ENCODE data around the gene TSEN2.
"Not testable (repeated sequence)": the region's sequence is repeated elsewhere in the genome, so short reads cannot be mapped to it uniquely, and the experiment has no call there.

The TSEN2 gene

DNA sequence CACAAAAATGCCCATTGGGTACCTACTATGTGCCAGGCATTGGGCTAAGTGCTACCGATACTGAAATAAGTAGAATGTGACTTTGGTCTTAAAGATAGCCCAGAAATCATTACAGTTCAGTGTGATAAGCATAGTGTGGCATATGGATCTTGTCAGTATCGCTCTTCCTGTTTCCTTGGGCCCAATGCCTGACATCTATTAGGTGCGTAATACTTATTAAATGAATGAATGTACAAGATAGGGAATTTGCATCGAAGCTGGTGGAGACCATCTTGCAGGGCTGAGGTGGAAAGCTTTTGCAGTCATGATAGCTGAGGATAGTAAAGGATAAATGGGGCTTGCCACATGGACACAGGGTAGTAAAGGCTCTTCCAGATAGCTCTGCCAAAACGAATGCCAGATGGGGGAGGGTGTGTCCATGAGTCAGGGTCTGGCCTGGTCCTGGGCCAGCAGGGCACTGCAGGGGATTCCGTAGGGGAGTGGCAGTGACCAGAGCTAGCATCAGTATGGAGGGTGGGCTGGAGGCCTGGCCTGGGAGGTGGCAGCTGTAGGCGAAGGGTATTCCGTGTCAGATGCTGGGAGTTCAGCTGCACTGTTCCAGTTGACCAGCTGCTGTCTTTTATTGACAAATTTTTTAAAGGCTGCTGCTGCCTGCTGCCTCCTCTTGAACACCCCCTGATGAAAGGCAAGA lies 23.5 kb downstream of the TSEN2 start:
- DNase-seq, result no peak

DNA sequence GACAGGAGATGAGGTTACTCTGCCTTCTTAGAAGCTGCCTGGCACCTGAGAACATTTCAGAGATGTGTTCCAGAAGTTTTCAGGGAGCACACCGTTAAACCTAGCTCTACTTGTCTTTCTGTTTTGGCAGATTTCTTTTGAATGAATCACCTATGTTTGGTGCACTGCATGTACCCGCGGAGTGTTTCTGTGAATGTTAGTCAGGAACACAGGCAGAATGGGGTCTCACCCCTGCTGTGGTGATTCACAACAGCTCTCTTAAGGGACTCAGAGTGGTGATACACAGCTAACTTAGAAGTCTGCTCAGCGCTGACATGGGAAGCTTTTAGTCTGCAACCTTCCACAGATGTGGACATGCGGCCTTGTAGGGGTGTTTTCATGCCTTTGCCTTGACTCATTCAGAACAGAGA lies 24.0 kb downstream of the TSEN2 start:
- no peak for DNase-seq

GRCh38 chr3:12509466-12509865 lies 25.2 kb downstream of the TSEN2 start:
- DNase-seq, result no peak

DNA sequence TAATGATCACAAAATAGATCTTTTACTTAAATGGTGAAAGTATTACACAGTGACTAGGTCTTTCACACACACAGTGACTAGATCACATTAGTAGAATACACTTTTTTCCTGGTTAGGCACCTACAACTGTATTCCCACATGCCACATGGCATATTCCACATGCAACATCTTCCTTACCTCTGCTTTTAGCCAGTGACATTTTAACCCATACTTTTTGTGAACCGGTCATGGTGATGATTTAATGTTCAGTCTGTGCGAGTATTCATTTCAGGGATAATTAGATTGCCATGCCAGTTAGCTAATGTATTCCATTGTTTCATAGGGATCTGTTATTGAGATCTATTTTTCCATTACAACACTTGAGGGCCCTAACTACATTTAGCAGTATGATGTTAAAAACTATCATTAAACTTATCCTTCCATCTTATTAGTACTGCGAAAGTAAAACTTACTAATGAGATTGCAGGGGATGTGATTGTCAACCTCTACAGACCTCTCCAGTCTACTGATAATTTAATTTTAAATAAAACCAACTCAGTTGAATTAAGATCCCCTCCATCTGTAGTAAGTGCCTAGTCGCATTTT lies 28.3 kb downstream of the TSEN2 start:
- no peak for DNase-seq

DNA sequence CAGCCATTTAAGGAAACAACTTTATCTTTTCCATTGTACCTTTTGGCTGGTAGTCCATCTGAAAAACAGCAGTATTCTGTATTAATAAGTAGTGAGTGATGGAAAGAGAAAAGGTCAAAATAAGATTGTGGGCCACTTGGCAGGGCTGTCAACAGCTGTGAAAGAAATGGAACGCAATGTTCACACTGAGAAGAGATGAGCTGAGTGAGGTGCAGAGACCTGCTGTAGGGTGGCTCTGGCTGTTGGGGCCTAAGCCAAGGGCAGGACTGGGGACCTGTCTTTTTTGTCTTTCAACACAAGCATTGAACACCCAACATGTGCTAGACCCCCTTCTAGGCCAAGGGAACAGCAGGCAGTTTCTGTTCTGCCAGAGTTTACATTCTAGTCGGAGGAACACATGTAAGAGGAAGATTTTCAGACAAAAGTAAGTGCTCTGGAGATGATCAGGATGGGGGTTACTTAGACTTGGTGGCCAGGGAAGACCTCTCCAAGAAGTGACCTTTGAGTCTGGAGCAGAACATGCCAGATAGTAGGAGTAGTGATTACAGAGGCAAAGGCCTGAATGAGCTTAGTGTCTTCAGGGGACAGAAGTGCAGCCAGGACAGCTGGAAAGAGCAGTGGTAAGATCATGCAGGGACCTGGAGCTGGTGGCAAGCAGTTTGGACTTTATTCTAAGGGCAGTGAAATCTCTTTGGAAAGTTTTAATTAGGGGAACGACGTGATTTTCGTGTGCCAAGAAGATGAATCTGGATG lies 29.6 kb downstream of the TSEN2 start:
- DNase-seq, result no peak

GRCh38 chr3:12515631-12516030 lies 31.4 kb downstream of the TSEN2 start:
- no peak for DNase-seq

DNA sequence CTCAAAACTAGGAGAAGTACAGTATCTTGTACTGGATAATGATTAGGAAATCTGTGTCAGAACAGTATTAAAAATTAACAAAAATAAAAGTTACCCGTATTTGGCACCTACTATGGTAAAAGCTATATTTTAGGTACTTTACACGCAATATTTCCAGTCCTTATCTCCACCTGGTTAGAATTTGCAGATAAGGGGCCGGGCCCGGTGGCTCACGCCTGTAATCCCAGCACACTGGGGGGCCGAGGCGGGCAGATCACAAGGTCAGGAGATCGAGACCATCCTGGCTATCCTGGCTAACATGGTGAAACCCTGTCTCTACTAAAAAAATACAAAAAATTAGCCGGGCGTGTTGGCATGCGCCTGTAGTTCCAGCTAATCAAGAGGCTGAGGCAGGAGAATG lies 32.6 kb downstream of the TSEN2 start:
- no peak for DNase-seq

DNA sequence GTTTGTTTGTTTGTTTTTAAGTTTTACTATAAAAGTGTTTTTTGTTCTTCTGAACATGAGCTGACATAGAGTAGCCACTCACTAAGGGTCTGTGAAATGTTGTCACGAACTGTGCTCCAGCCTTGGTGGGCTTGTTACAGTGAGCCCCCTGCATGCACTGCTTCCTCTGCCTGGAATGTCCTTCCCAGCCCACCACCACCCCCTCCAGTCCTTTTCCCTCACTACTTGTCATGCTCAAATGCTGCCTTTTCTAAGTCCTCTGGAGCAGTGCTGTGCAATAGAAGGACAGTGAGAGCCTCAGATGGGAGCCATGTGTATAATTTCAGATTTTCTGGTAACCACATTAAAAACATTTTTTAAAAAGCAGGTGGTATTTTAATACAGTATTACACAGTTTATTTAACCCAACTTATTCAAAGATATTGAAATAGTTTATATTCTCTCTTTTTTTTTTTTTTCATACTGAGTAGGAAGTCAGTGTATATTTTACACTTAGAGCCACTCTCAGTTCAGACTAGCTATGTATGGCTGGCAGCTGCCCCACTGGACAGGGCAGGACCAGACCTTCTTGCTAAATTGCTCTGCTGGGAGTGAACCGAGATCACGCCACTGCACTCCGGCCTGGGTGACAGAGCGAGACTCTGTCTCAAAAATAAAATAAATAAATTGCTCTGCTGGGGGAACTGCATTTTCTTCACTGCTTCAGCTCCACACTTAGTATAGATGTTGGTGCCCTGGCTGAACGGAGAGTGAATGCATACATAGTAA lies 34.2 kb downstream of the TSEN2 start:
- DNase-seq, result no peak

GRCh38 chr3:12521010-12521409 lies 36.7 kb downstream of the TSEN2 start:
- no peak for DNase-seq

- no peak for DNase-seq
These were observed 38.4 kb downstream of the TSEN2 start for GRCh38 chr3:12522721-12523120.

- no peak for DNase-seq
These were observed 43.5 kb downstream of the TSEN2 start for GRCh38 chr3:12527757-12528143.

DNA sequence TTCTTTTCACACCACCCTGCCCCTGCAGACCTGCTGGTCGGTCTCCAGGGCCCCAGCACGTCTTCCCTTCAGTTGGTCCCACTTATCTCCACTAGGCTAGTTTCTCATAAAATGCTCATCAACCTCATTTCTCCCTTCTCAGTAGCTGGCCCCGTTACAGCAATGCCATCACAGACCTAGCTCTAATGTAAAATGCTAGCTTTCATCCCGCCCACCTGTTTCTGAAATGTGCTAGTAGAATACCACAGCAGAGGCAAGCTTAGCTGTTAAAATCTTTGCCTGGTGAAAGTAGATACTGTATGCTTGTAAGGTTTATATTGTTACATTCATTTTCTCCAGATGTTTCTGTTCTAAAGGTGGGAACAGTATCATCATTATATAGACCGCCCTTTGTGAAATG lies 47.9 kb downstream of the TSEN2 start:
- no peak for DNase-seq

DNA sequence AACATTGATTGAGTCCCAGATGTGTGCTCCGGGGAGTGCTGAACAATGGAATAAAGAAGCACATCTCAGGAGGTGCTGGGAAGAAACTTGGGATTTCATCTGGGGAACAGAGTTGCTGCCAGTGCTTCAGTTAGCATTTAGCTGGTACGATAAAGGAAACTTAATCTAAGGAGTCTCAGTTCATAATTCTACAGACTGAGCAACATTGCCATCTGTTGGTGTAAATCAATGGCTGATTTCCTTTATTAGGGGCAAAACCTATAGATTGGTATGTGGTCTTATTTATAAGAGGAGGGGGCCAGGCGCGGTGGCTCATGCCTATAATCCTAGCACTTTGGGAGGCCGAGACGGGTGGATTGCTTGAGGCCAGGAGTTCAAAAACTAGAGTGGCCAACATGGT lies 52.1 kb downstream of the TSEN2 start:
- no peak for DNase-seq

DNA sequence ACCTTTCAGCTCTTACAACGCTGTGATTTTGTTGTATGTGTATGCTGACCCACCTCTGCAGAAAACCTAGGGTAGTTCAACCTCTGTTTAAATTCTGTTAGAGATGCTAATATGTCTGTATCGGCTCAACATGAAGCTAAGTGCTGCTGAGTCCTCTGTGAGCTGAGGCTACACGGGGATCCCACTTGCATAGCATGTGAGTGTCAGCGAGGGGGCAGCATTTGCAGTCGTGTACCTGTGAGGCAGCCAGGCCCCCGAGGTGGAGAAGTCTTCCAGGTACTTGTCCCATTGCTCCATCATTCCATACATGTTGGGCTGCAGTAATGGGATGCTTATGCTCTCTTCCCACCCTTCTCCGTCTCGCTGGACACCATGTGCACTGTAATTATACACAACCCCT lies 57.3 kb downstream of the TSEN2 start:
- DNase-seq, result no peak

DNA sequence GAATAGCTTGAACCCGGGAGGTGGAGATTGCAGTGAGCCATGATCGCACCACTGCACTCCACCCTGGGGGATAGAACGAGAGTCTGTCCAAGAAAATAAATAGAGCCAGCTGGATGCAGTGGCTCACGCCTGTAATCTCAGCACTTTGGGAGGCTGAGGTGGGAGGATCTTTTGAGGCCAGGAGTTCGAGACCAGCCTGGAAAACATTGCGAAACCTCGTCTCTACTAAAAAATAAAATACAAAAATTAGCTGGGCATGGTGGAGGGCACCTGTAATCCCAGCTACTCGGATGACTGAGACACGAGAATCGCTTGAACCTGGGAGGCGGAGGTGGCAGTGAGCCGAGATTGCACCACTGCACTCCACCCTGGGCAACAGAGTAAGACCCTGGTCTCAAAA lies 59.2 kb downstream of the TSEN2 start:
- not testable (repeated sequence) for DNase-seq

GRCh38 chr3:12544652-12545472 lies 60.6 kb downstream of the TSEN2 start:
- no peak for DNase-seq

DNA sequence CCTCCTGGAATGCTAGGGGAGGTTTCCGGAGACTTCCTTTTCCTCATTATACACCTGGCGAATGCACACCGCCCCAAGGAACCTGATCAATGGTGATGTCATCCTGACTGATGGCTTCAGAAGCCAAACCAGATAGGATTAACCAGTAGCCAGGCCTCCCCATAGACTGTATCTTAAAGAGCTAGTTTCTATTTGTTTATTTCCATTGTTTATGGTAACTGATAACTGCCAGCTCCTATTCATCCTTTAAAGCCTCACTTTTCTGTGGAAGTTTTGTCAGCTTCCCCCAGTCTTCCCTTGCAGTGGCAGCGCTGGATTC lies 61.2 kb downstream of the TSEN2 start, which contains the start of gene MKRN2OS:
TSS of gene MKRN2OS (minus strand) at position 27 of the 319 bp plus-strand sequence. CDS start 35 bp downstream, outside the sequence.
- no peak for DNase-seq

DNA sequence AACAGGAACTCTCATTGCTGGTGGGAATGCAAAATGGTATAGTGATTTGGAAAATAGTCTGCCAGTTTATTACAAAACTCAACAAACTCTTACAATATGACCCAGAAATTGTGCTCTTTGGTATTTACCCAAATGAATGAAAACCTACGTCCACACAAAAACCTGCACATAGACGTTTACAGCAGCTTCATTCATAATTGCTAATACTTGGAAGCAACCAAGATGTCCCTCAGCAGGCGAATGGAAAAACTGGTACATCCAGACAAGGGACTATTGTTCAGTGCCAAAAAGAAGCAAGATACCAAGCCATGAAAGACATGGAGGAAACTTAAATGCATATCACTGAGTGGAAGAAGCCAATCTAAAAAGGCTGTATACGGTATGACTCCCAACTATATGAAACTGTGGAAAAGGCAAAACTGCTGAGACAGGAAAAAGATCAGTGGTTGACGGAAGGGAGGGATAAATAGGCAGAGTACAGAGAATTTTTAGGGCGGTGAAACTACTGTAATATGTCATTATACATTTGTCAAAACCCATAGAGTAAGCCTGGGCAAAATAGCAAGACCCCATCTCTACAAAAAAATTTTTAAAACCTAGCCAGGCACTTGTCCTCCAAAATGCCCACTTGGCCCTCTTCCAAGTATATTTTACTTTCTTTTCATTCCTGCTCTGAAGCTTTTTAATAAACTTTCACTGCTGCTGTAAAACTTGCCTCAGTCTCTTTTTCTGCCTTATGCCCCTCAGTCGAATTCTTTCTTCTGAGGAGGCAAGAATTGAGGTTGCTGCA lies 65.9 kb downstream of the TSEN2 start:
- no peak for DNase-seq

DNA sequence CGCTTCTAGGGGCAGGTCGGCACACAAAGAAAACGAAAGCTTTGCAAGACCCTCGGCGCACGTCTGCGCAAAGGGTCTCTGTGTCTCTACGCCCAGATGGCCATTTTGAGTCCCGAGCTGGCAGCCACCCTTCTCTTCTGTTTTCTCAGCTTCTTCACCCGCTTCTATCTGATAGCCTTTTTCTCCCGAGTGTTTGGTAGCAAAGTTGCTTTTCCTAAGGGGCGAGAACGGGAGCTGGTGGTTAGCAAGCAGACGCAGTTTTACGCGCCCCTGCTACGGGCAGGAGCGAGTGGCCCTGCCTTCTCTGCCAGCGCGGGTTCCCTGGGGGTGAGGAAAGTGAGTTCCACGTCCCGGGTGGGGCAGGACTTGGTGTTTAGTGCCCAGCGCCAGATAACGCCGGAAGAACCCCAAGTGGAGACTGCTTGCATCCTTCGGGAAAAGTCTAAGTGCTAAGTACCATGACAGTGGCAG lies 69.7 kb downstream of the TSEN2 start:
- DNase-seq, result peak; percentile 13 to 26

DNA sequence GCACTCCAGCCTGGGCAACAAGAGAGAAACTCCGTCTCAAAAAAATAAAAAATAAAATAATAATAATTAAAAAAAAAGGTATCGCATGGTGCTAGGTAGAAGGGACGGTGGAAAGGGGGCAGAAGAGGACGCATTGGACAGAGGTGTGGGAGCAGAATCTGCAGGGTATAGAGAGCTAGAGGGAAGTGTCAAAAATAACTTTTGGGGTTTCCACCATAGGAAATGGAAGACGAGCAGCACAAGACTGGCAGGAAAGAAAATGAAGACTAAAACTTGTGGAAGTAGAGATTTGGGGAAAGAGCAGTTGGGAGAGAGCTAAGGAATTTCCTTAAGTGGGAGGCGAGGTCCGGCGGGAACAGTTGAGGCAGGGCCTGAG lies 72.0 kb downstream of the TSEN2 start:
- no peak for DNase-seq

DNA sequence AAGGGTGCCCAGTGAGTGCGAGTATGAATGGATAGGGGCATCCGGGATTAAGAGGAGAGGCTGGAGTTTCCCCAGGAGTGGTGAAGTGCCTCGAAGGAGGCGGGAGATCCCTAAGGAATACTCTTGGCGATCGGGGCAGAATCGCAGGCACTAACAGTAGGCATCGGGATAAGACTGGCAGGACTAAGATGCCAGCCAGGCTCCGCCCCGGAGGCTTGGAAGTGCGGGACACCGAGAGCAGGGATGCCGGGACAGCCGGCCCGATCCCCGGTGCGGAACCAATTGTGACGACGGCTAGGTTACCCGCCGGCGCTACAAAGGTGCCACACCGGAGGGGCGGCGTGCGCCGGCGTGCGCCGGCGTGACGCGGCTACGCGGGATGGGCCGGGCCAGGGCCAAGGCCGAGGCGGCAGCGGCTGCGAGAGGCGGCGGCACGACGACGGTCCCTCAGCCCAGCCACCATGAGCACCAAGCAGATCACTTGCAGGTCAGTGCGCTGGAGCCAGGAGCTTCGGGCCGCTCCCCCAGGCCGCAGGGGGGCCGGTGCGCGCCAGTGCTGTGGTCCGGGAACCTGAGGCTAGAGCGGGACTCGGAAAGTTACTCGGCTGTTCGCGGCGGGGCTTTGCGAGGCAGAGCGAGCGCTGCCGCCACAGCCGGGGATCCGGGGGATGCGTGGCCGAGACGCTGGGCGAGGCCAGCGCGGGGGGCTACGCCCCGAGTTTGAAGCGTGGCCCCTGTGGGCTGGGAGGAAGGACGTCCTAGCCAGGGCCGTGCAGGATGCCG lies 72.6 kb downstream of the TSEN2 start, which contains the start of gene MKRN2:
TSS of gene MKRN2 (plus strand) at position 398 of the 783 bp plus-strand sequence. CDS start at position 462, 64 bp downstream.
- DNase-seq, result peak; percentile 88 to 93
